Activated CD8-positive, alpha-beta memory T cell treated with anti-CD3 and anti-CD28 coated beads for 36 hours (primary cell): Measurements from ENCODE around the gene RBFOX1. TPM values are rescaled to one million over a fixed set of nuclear protein-coding genes. Genes with fewer than 3 reads are reported as not detected.
"Not testable (repeated sequence)": the region's sequence is repeated elsewhere in the genome, so short reads cannot be mapped to it uniquely, and the experiment has no call there.

Experiments used
- CTCF ChIA-PET: fragments of 350-600 bp; sonication (Branson Sonifier 250); formaldehyde crosslinking; loops from one replicate; lab custom pipeline; 2021; ENCODE audit warnings: antibody characterized with exemption; lab: Charles Lee
- POLR2A ChIA-PET: fragments of 350-600 bp; sonication (Branson Sonifier 250); formaldehyde crosslinking; loops from one replicate; lab custom pipeline; 2021; ENCODE audit warnings: antibody characterized with exemption; lab: Charles Lee
- total RNA-seq, 2 experiments: library from RNA; stranded (reverse); gene quantifications; one replicate each; pipeline ENCODE4 v1.2.3, GENCODE V29; 2021

RBFOX1 gene
- total RNA-seq, 2 experiments from 2014 or later: not detected

GRCh38 chr16:7443142-7443541 lies 110.5 kb downstream of the RBFOX1 start:
- ChIA-PET CTCF (no interaction called here), POLR2A (no interaction called here)

GRCh38 chr16:7443648-7444365 lies 111.2 kb downstream of the RBFOX1 start:
- ChIA-PET POLR2A (no interaction called here), CTCF (no interaction called here)

GRCh38 chr16:7449306-7449705 lies 116.7 kb downstream of the RBFOX1 start:
- ChIA-PET POLR2A (no interaction called here), CTCF (interaction anchor here (0.7 kb wide), 1 partner anchor 261 kb away, joined by 4 read pairs; no protein-coding TSS in a partner anchor)

GRCh38 chr16:7449808-7450207 lies 117.2 kb downstream of the RBFOX1 start:
- POLR2A ChIA-PET: no interaction called here
- CTCF ChIA-PET: no interaction called here

GRCh38 chr16:7450440-7450839 lies 117.8 kb downstream of the RBFOX1 start:
- CTCF ChIA-PET: no interaction called here
- POLR2A ChIA-PET: no interaction called here

- ChIA-PET POLR2A (no interaction called here), CTCF (no interaction called here)
These were observed 119.4 kb downstream of the RBFOX1 start for GRCh38 chr16:7452090-7452489.

- ChIA-PET POLR2A (no interaction called here), CTCF (interaction anchor here (0.6 kb wide), 1 partner anchor 59 kb away, joined by 3 read pairs; no protein-coding TSS in a partner anchor)
These were observed 123.6 kb downstream of the RBFOX1 start for GRCh38 chr16:7456211-7456610.

GRCh38 chr16:7458144-7458543 lies 125.5 kb downstream of the RBFOX1 start:
- ChIA-PET POLR2A (no interaction called here), CTCF (no interaction called here)

GRCh38 chr16:7470344-7470743 lies 137.7 kb downstream of the RBFOX1 start:
- ChIA-PET POLR2A (no interaction called here), CTCF (no interaction called here)

- POLR2A ChIA-PET: no interaction called here
- CTCF ChIA-PET: no interaction called here
These were observed 138.6 kb downstream of the RBFOX1 start for GRCh38 chr16:7471268-7471667.

GRCh38 chr16:7482032-7482431 lies 149.4 kb downstream of the RBFOX1 start:
- ChIA-PET POLR2A (no interaction called here), CTCF (no interaction called here)

- CTCF ChIA-PET: no interaction called here
- POLR2A ChIA-PET: no interaction called here
These were observed 150.1 kb downstream of the RBFOX1 start for GRCh38 chr16:7482596-7483290.

GRCh38 chr16:7487574-7488323 lies 155.1 kb downstream of the RBFOX1 start:
- POLR2A ChIA-PET: no interaction called here
- CTCF ChIA-PET: no interaction called here

- CTCF ChIA-PET: no interaction called here
- POLR2A ChIA-PET: no interaction called here
These were observed 159.5 kb downstream of the RBFOX1 start for GRCh38 chr16:7492122-7492521.

- ChIA-PET CTCF (no interaction called here), POLR2A (no interaction called here)
These were observed 160.5 kb downstream of the RBFOX1 start for GRCh38 chr16:7493133-7493532.

- POLR2A ChIA-PET: no interaction called here
- CTCF ChIA-PET: no interaction called here
These were observed 165.0 kb downstream of the RBFOX1 start for GRCh38 chr16:7497691-7498090.

- POLR2A ChIA-PET: no interaction called here
- CTCF ChIA-PET: no interaction called here
These were observed 169.2 kb downstream of the RBFOX1 start for GRCh38 chr16:7501868-7502267.

GRCh38 chr16:7502591-7503157 lies 170.0 kb downstream of the RBFOX1 start:
- CTCF ChIA-PET, POLR2A ChIA-PET: not testable (repeated sequence)

- CTCF ChIA-PET: no interaction called here
- POLR2A ChIA-PET: no interaction called here
These were observed 171.0 kb downstream of the RBFOX1 start for GRCh38 chr16:7503666-7504065.

GRCh38 chr16:7504844-7505243 lies 172.2 kb downstream of the RBFOX1 start:
- POLR2A ChIA-PET: no interaction called here

More at GRCh38 chr16:7504844-7505243, 172.2 kb downstream of the RBFOX1 start:
- CTCF ChIA-PET: no interaction called here
